HT-29 (cell line): ENCODE data around the gene TOP3B. TPM values are rescaled to one million over a fixed set of nuclear protein-coding genes. Genes with fewer than 3 reads are reported as not detected.

Experiments
- DNase-seq: peaks from one replicate; pipeline ENCODE4 v3.0.0-alpha.2; 2015; ENCODE audit warnings: low spot score
- total RNA-seq: library from RNA; depleted of rRNA; stranded (reverse); fragments of >200 nt; shearing (Covaris generic); gene quantifications from 2 replicates; pipeline ENCODE4 v1.2.3, GENCODE V29; 2014

Gene TOP3B
- total RNA-seq, 1 experiment from 2014 or later: 39.2 TPM

DNA sequence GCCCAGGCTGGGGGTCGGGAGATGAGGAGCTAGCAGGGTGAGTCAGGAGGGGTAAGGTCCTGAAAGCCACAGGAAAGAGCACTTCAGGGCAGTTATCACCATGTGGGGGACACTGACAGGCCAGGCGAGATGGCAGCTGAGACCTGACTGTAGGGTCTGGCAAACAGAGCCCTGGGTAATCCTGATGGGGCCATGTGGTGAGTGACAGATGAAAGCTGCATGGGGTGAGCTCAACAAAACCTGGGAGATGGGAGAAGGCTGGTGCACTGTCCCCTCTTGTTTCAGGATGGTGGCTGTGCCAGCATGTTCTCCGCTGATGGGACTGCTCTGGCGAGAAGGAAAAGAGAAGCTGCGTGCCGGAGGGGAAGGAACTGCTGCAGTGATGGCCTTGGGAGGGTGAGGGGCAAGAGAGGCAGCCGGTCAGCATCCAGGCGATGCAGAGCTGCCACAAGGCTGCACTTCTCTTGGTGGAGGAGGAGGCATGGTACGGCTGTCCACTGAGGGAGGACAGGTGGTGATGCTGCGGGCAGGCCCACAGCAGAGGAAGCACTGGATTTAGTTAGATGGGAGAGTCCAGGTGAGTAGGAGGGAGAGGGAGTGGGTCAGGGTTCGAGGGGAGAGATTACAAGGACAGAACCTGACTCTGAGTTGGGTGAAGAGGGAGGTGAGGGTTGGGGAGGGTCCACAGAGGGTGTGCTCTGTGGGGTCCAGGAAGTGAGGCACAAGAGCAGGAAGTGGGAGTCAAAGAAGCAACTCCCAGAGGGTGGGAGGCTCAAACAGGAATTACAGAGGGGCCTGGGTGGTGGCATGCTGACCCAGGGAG, 3.8 kb downstream of the TOP3B start:
- no peak for DNase-seq

DNA sequence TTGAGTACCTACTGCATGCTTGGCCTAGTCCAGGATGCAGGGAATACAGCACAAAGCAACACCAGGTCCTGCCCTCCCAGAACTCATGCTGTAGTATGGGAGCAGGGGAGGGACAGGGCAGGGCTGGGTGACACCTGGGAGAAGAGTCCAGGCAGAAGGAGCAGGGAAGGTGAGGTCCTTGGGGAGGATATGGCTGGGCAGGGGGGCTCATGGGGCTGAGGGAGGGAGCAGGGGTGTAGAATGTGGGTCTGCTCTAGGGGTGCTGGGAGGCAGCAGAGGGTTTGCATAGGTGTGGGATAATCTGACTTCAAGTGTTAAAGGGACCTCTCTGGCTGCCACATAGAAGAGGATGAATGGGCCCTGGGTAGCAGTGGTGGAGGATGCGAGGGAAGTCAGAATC, 4.8 kb downstream of the TOP3B start:
- DNase-seq: no peak

DNA sequence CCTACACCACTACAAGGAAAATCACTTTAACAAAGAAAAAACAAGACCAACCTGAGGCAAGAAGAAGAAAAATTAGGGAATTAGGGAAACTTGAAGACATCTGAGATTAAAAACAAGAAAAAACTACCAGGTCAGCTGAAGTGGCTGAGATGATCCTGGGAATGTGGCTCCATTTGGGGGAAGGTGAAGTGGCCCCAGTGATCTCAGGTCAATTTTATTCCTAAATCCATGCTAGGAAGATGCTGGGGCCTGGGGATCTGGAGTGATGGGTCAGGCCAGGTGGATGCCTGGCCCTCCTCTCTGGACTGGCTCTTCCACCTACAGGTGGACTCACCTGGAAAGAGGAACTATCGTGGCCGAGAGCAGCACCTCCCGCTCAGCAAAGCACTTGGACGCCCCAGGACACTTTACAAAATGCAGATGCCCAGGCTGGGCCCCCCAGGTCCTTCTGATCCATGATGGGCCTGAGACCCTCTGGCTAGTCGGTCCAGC, 6.7 kb downstream of the TOP3B start:
- DNase-seq: no peak

DNA sequence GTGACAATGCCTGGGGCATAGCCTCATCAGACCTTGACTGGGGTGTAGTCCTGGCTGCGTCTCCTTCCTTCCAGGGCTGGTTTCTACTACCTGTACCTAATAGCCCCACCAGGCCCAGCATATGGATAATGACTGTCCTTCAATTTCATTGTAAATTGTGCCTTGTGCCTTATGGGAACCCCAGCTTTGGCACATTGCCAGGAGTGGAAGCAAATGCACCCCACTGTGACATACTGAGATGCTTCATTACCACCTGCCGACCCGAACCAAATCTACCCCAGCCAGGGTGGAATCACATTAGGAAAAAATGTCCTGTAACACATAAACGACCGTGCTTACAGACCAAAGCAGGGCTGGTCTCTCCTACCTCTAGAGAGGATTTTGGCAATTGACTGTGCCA, 7.3 kb downstream of the TOP3B start:
- no peak for DNase-seq

- no peak for DNase-seq
These were observed 8.4 kb downstream of the TOP3B start for GRCh38 chr22:21974058-21974649.

DNA sequence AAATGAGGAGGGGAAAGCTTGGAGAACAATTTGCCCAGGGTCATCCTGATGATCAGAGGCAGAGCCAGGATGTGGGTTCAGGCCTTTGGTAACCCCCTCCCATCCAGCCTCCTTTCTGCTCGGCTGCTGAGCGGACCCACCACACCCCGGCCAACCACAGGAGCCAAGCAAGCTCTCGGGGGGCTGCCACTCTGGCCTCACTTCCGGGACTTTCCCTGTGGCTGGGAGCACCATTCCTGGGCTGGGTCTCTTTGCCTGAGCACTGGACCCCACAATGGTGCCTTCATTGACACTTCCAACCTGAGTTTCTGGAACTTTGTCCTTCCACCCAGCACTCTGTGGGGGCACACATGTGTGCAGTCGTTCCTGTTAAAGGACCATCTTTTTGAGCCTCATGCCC, 9.8 kb downstream of the TOP3B start:
- DNase-seq: no peak

DNA sequence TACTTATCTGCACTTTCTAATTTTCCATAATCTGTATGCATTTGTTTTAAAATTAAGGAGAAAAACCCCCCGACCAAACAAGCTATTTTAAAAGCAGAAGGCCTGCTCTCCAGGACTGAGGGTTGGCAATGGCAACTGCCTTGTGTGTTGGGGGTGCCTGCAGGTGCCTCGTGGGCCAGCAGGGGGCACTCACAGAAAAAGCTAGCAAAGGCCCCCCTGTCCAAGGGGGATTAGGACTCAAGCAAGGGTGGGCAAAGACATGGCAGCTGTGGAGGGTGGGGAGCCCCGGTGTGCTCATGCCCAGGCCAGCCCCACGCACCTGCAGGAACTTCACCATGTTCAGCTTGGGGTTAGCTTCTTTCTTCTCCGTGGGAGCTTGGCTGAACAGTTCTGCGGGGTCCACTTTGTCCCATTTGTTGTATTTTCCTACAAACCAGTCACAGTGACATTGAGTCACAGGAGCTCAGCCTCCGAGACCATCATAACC, 10.3 kb downstream of the TOP3B start:
- DNase-seq: peak; percentile 4

DNA sequence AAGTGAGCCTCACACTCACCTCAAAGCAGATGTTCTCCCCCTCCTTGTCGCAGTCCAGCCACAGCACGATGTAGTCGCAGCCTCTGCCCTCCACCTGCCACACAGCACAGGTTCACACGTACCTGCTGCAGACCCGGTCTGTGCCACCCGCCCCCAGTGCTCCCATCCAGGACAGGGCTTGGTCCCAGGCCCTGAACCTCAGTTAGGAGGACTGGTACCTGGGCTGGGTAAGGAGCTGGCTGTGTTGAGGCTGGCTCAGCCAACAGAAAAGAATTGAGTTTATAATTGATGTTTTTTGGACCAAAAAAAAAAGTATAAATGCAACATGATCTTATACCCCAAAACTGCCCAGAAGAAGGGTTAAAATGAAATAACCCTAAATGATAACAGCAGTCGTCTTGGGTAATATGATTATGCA, 10.7 kb downstream of the TOP3B start:
- no peak for DNase-seq

DNA sequence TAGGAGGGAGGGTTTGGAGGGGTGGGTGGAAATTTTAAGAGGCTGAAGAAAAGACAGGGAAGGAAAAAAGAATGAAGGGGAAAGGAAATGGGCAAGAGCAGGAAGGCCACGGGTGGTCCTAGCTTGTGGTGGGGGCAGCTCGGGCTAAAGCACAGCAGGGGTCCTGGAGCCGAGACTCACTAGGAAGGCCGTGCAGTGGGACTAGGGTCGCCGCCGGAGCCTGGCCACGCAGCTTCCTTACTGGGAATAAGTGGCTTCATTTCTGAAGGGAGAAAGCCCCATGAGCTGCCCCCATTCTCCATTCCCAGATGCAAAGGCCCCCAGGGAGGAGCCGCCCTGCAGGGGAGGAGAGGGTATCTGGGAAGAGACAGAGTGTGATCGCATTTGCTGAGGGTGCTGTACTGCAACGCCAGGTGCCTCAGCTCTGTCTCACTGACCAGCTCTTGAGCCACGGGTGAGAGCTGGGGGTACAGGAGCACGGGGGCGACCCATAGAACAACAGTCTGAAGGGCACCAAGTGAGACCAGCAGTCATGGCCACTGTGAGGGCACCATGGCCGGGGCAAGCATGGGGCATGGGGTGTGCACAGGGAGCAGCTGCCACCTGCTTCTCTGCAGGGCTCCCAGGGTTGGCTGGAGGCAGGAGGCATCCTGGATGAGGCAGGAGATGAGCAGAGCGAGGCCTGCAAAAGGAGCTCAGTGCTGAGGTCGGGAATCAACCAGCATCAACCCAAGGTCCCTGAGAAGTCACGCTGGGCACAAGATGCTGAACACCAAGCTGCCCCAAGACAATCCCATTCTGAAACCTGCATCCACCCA, 11.6 kb downstream of the TOP3B start:
- DNase-seq: no peak

DNA sequence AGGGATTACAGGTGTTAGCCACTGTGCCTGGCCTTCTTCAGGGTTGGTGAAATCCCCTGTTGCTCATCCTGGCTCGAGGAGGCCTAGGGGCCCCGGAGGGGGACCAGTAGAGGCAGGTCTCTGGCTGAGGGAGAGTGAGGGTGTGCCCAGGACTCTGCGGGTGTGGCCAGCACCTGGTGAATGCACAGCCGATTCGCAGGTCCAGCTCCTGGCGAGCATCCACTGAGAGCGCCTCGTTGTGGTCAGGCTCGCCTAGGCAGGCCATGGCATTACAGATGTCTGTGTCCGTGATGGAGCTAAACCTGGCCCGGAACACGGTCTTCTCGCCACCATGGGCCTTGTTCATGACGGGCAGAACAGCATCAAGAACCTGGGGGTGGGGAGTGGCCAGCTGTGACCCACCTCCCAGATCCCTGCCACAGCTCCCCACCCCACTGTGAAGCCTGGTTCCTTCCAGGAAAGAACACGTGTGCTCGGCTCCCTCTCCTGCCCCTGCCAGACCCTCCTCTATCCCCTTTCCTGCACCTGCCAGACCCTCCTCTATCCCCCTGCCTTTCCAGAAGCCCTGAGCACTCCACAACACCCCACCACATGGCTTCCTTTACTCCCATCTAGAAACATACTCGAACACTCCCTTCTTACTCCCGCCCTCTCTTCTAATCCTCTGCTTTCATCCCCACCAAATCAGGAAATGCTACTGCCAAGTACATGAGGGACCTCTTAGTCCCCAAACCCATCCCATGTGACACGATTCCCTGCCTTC, 12.4 kb downstream of the TOP3B start:
- no peak for DNase-seq

GRCh38 chr22:21968452-21969129, 14.0 kb downstream of the TOP3B start:
- no peak for DNase-seq

GRCh38 chr22:21967693-21968271, 14.8 kb downstream of the TOP3B start:
- no peak for DNase-seq

- DNase-seq: no peak
These were observed 15.7 kb downstream of the TOP3B start for GRCh38 chr22:21966643-21967516.

- no peak for DNase-seq
These were observed 16.8 kb downstream of the TOP3B start for GRCh38 chr22:21965762-21966288.

GRCh38 chr22:21964918-21965484, 17.6 kb downstream of the TOP3B start:
- DNase-seq: no peak

DNA sequence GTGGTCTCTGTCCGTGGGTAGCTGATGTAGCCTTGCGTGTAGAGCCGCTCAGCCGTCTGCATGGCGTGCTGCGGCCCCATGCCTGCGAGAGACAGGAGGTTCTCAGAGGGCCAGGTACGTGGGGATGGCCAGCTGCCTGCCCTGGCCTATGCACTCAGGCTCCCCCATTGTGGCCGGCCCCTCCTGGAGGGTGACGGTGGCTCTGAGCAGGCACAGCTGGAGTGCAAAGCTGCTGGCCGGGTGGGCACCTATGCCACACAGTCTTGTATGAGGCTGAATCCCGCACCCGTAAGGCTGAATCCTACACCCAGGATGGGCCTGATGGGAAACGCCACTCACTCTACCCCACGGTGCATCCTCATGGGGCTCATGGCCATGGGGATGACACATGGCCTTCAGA, 18.4 kb downstream of the TOP3B start:
- no peak for DNase-seq

- no peak for DNase-seq
These were observed 18.8 kb downstream of the TOP3B start for GRCh38 chr22:21963790-21964211.

DNA sequence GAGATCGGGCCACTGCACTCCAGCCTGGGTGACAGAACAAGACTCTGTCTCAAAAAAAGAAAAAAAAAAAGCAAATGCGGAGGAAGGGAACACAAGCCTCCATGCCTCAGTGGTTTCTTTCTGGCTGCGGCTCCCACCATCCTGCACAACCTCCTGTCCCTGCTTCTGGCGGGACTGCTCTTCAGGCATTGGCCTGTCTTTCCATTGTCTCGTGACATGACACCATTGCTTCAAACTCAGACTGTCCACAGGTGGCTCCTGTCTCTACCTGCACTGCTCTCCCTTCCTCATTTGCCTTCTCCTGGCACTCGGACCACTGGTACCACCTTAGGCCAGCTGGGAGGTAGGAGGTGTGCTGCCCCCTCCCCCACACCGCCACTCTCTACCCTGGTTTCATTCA, 19.3 kb downstream of the TOP3B start:
- DNase-seq: no peak

GRCh38 chr22:21962655-21962949, 20.0 kb downstream of the TOP3B start:
- no peak for DNase-seq
